HCT116 (cell line): Measurements from ENCODE around the gene ACOD1. TPM values are rescaled to one million over a fixed set of nuclear protein-coding genes. Genes with fewer than 3 reads are reported as not detected.

Experiments used
- ATAC-seq: fragments of 200-7000 bp; cut with Tn5 transposase; 2 replicates; pipeline ENCODE4 v1.9.1; 2020; ENCODE audit warnings: mild to moderate bottlenecking, moderate library complexity
- BruUV-seq: library from RNA; stranded (reverse); fragments of 400-500 nt; replicated peaks from 2 replicates; lab custom pipeline; 2021; lab: Mats Ljungman, UMichigan
- CTCF ChIA-PET: fragments of 300-600 bp; sonication (Branson Sonifier 250); formaldehyde crosslinking; loops from one replicate; lab custom pipeline; 2021; ENCODE audit warnings: antibody characterized with exemption; lab: Charles Lee
- POLR2A ChIA-PET: fragments of 300-600, 350-600 bp; sonication (Branson Sonifier 250); formaldehyde crosslinking; loops from one replicate; lab custom pipeline; 2021; ENCODE audit warnings: antibody characterized with exemption; lab: Charles Lee
- RAD21 ChIA-PET, 2 experiments: fragments of 300-600 bp; sonication (Branson Sonifier 250); formaldehyde crosslinking; loops; one replicate each; lab custom pipeline; 2023; ENCODE audit warnings: low total read pairs in 2 of 2; ENCODE audit not compliant: uncharacterized antibody in 2 of 2, unreplicated experiment in 2 of 2, low non-redundant PET in 1 of 2; lab: Charles Lee
- DNase-seq: peaks from one replicate; pipeline ENCODE4 v3.0.0-alpha.2; 2010; ENCODE audit warnings: low read depth, low spot score
- H2AFZ ChIP-seq: fragments of 200-600 bp; shearing (Covaris generic), sonication (generic); 2 replicates; pipeline ENCODE4 v1.6.1; 2017; ENCODE audit warnings: low read depth, mixed run types, mixed read lengths, antibody characterized with exemption, low read length; ENCODE audit not compliant: poor library complexity, severe bottlenecking
- H3K27ac ChIP-seq: 2 replicates; pipeline ENCODE4 v1.5.1; 2012; ENCODE audit warnings: low read depth, low read length
- H3K27me3 ChIP-seq: fragments of 200-600 bp; sonication (generic); 2 replicates; pipeline ENCODE4 v1.6.1; 2016; ENCODE audit warnings: mixed run types, low read length, mixed read lengths; ENCODE audit not compliant: insufficient read depth
- H3K36me3 ChIP-seq, 2 experiments: fragments of 200-500 bp in 1 of 2; fragments of 200-600 bp in 1 of 2; sonication (Bioruptor generic) in 1 of 2; sonication (generic) in 1 of 2; 2 replicates each; pipeline versions ENCODE4 v1.5.1 to v1.6.1; 2014 to 2016; ENCODE audit warnings: low read length in 2 of 2, inconsistent platforms in 1 of 2, mixed read lengths in 1 of 2, mixed run types in 1 of 2; ENCODE audit not compliant: insufficient read depth in 2 of 2, control insufficient read depth in 1 of 2
- H3K4me1 ChIP-seq, 2 experiments: fragments of 200-600 bp in 1 of 2; sonication (generic) in 1 of 2; 2 replicates each; pipeline versions ENCODE4 v1.5.1 to v1.6.1; 2012 to 2017; ENCODE audit warnings: low read length in 2 of 2, inconsistent platforms in 1 of 2, mild to moderate bottlenecking in 1 of 2, mixed read lengths in 1 of 2, mixed run types in 1 of 2, moderate library complexity in 1 of 2; ENCODE audit not compliant: insufficient read depth in 2 of 2, control insufficient read depth in 1 of 2
- H3K4me2 ChIP-seq: fragments of 200-600 bp; sonication (generic); 2 replicates; pipeline ENCODE4 v1.6.1; 2017; ENCODE audit warnings: mixed run types, low read length, mixed read lengths
- H3K4me3 ChIP-seq, 2 experiments: fragments of 200-600 bp in 1 of 2; sonication (generic) in 1 of 2; replicated peaks in 1 of 2; 2 replicates each; pipeline ENCODE4 v1.5.1; 2011 to 2016; ENCODE audit warnings: low read length in 2 of 2, control low read depth in 1 of 2, low read depth in 1 of 2, mild to moderate bottlenecking in 1 of 2, mixed read lengths in 1 of 2, mixed run types in 1 of 2
- H3K79me2 ChIP-seq: fragments of 200-600 bp; sonication (generic); 2 replicates; pipeline ENCODE4 v1.6.1; 2017; ENCODE audit warnings: mild to moderate bottlenecking, mixed run types, low read length, moderate library complexity, mixed read lengths; ENCODE audit not compliant: insufficient read depth
- H3K9ac ChIP-seq: fragments of 200-600 bp; sonication (generic); 2 replicates; pipeline ENCODE4 v1.6.1; 2016; ENCODE audit warnings: low read length, mixed read lengths
- H3K9me2 ChIP-seq: fragments of 200-600 bp; sonication (generic), shearing (Covaris generic); 2 replicates; pipeline ENCODE4 v1.6.1; 2017; ENCODE audit warnings: mixed run types, mild to moderate bottlenecking, moderate library complexity; ENCODE audit not compliant: insufficient read depth
- H3K9me3 ChIP-seq, 2 experiments: fragments of 200-500 bp in 1 of 2; fragments of 200-600 bp in 1 of 2; sonication (Bioruptor generic) in 1 of 2; sonication (generic) in 1 of 2; 2 replicates each; pipeline ENCODE4 v1.6.1; 2014 to 2017; ENCODE audit warnings: low read length in 2 of 2, mixed read lengths in 2 of 2, inconsistent platforms in 1 of 2, low read depth in 1 of 2, mild to moderate bottlenecking in 1 of 2, mixed run types in 1 of 2, moderate library complexity in 1 of 2; ENCODE audit not compliant: control insufficient read depth in 1 of 2, insufficient read depth in 1 of 2
- H4K20me1 ChIP-seq: fragments of 200-600 bp; sonication (generic), shearing (Covaris generic); 2 replicates; pipeline ENCODE4 v1.6.1; 2017; ENCODE audit warnings: mixed run types, mild to moderate bottlenecking, moderate library complexity; ENCODE audit not compliant: insufficient read depth
- CBX3 ChIP-seq: IDR thresholded peaks from 2 replicates; pipeline ENCODE4 v1.6.1; 2012; ENCODE audit warnings: low read depth
- CEBPB ChIP-seq: IDR thresholded peaks from 2 replicates; pipeline ENCODE4 v1.6.1; 2012; ENCODE audit warnings: low read depth
- EGR1 ChIP-seq: IDR thresholded peaks from 2 replicates; pipeline ENCODE4 v1.6.1; 2012; ENCODE audit warnings: low read depth
- EZH2 ChIP-seq: fragments of 200-600 bp; sonication (generic); IDR thresholded peaks from 2 replicates; pipeline ENCODE4 v1.6.1; 2017; ENCODE audit warnings: antibody characterized with exemption, mixed run types
- FOSL1 ChIP-seq: IDR thresholded peaks from 2 replicates; pipeline ENCODE4 v1.6.1; 2012; ENCODE audit warnings: low read depth
- MAX ChIP-seq: IDR thresholded peaks from 2 replicates; pipeline ENCODE4 v1.6.1; 2012
- POLR2AphosphoS5 ChIP-seq: IDR thresholded peaks from 2 replicates; pipeline ENCODE4 v1.6.1; 2011; ENCODE audit warnings: mild to moderate bottlenecking, low read depth, low read length, moderate library complexity
- SIN3A ChIP-seq: IDR thresholded peaks from 2 replicates; pipeline ENCODE4 v1.6.1; 2012; ENCODE audit warnings: low read depth
- SRF ChIP-seq: IDR thresholded peaks from 2 replicates; pipeline ENCODE4 v1.6.1; 2012; ENCODE audit warnings: low read depth
- ZBTB33 ChIP-seq: IDR thresholded peaks from 2 replicates; pipeline ENCODE4 v1.6.1; 2011; ENCODE audit warnings: mild to moderate bottlenecking, low read length, moderate library complexity; ENCODE audit not compliant: insufficient replicate concordance; ENCODE audit errors: extremely low read depth
- ZNF274 ChIP-seq: fragments of 200-500 bp; sonication (Bioruptor generic); IDR thresholded peaks from 2 replicates; pipeline ENCODE4 v1.6.1; 2014; ENCODE audit warnings: mild to moderate bottlenecking, low read depth, low read length, inconsistent platforms
- intact Hi-C: fragments of 100-400 bp; cut with micrococcal nuclease; formaldehyde crosslinking; loops from 2 replicates; pipeline ENCODE4 v1.10.0; 2022
- total RNA-seq: library from RNA; stranded (reverse); gene quantifications from one replicate; pipeline ENCODE4 v1.2.1, GENCODE V29; 2021; ENCODE audit not compliant: unreplicated experiment
- TF ChIP-seq, protein P1 (sequence below): IDR thresholded peaks from 2 replicates; pipeline ENCODE4 v1.6.1; 2012

ACOD1 gene
- total RNA-seq, 1 experiment from 2014 or later = not detected

DNA sequence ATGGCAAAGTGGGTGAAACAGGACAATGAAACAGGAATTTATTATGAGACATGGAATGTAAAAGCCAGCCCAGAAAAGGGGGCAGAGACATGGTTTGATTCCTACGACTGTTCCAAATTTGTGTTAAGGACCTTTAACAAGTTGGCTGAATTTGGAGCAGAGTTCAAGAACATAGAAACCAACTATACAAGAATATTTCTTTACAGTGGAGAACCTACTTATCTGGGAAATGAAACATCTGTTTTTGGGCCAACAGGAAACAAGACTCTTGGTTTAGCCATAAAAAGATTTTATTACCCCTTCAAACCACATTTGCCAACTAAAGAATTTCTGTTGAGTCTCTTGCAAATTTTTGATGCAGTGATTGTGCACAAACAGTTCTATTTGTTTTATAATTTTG, 52.2 kb downstream of the ACOD1 start:
- Histone ChIP-seq H4K20me1 (no peaks in the 10 kb centered on the region), H3K36me3 (peaks cover 19 to 23% of the 10 kb centered on the region in 2 experiments), H3K9me2 (no peaks in the 10 kb centered on the region), H3K27me3 (no peaks in the 10 kb centered on the region), H3K79me2 (peaks cover 14% of the 10 kb centered on the region), H3K4me3 (no peak overlapping the region), H3K4me1 (no peaks in the 10 kb centered on the region), H3K9ac (no peak overlapping the region), H3K4me2 (no peak overlapping the region), H3K27ac (no peak overlapping the region), H2AFZ (no peak overlapping the region), H3K9me3 (no peaks in the 10 kb centered on the region)
- BruUV-seq = no TSS peak
- no peak for TF ChIP-seq ZBTB33
- TF ChIP-seq EZH2 = no peak
- TF ChIP-seq SIN3A = no peak
- TF ChIP-seq, protein P1, sequence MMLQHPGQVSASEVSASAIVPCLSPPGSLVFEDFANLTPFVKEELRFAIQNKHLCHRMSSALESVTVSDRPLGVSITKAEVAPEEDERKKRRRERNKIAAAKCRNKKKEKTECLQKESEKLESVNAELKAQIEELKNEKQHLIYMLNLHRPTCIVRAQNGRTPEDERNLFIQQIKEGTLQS = no peak
- no peak for TF ChIP-seq POLR2AphosphoS5
- TF ChIP-seq EGR1 = no peak
- no peak for TF ChIP-seq CBX3
- TF ChIP-seq MAX = no peak
- no peak for TF ChIP-seq FOSL1
- TF ChIP-seq CEBPB = no peak
- TF ChIP-seq SRF = no peak
- TF ChIP-seq ZNF274 = no peak
- DNase-seq (no peak), ATAC-seq (no peak)
- POLR2A ChIA-PET = no interaction called here
- intact Hi-C loops = loop anchor here (10.0 kb wide), 1 partner anchor 1326 kb away; no protein-coding TSS in a partner anchor
- RAD21 ChIA-PET = no interaction called here
- CTCF ChIA-PET = no interaction called here
